SU-DHL-6 (cell line): ENCODE results near the gene PLEKHG2.

Source experiments
- EZH2phosphoT487 ChIP-seq: fragments of 200-600 bp; sonication (generic), shearing (Covaris generic); conservative IDR thresholded peaks from 2 replicates; pipeline ENCODE4 v1.6.1; 2018; ENCODE audit warnings: mild to moderate bottlenecking, antibody characterized with exemption, low read length, moderate library complexity, mixed read lengths
- TF ChIP-seq, protein P1 (sequence below): fragments of 200-600 bp; sonication (generic); IDR thresholded peaks from one replicate; pipeline ENCODE4 v1.5.1; 2017; ENCODE audit warnings: antibody characterized with exemption, mild to moderate bottlenecking, low read length, moderate library complexity; ENCODE audit not compliant: insufficient read depth, poor library complexity, severe bottlenecking

- TF ChIP-seq, protein P1, sequence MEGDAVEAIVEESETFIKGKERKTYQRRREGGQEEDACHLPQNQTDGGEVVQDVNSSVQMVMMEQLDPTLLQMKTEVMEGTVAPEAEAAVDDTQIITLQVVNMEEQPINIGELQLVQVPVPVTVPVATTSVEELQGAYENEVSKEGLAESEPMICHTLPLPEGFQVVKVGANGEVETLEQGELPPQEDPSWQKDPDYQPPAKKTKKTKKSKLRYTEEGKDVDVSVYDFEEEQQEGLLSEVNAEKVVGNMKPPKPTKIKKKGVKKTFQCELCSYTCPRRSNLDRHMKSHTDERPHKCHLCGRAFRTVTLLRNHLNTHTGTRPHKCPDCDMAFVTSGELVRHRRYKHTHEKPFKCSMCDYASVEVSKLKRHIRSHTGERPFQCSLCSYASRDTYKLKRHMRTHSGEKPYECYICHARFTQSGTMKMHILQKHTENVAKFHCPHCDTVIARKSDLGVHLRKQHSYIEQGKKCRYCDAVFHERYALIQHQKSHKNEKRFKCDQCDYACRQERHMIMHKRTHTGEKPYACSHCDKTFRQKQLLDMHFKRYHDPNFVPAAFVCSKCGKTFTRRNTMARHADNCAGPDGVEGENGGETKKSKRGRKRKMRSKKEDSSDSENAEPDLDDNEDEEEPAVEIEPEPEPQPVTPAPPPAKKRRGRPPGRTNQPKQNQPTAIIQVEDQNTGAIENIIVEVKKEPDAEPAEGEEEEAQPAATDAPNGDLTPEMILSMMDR = no peak
- no peak for TF ChIP-seq EZH2phosphoT487
Observed at GRCh38 chr19:39410831-39411080, 1.7 kb upstream of the PLEKHG2 start.
